HCT116 (cell line): ENCODE results near the gene RNF186. TPM values are rescaled to one million over a fixed set of nuclear protein-coding genes. Genes with fewer than 3 reads are reported as not detected.

Source experiments
- ATAC-seq: fragments of 200-7000 bp; cut with Tn5 transposase; 2 replicates; pipeline ENCODE4 v1.9.1; 2020; ENCODE audit warnings: mild to moderate bottlenecking, moderate library complexity
- BruUV-seq: library from RNA; stranded (reverse); fragments of 400-500 nt; replicated peaks from 2 replicates; lab custom pipeline; 2021; lab: Mats Ljungman, UMichigan
- CTCF ChIA-PET: fragments of 300-600 bp; sonication (Branson Sonifier 250); formaldehyde crosslinking; loops from one replicate; lab custom pipeline; 2021; ENCODE audit warnings: antibody characterized with exemption; lab: Charles Lee
- POLR2A ChIA-PET: fragments of 300-600, 350-600 bp; sonication (Branson Sonifier 250); formaldehyde crosslinking; loops from one replicate; lab custom pipeline; 2021; ENCODE audit warnings: antibody characterized with exemption; lab: Charles Lee
- RAD21 ChIA-PET, 2 experiments: fragments of 300-600 bp; sonication (Branson Sonifier 250); formaldehyde crosslinking; loops; one replicate each; lab custom pipeline; 2023; ENCODE audit warnings: low total read pairs in 2 of 2; ENCODE audit not compliant: uncharacterized antibody in 2 of 2, unreplicated experiment in 2 of 2, low non-redundant PET in 1 of 2; lab: Charles Lee
- DNase-seq: peaks from one replicate; pipeline ENCODE4 v3.0.0-alpha.2; 2010; ENCODE audit warnings: low read depth, low spot score
- H2AFZ ChIP-seq: fragments of 200-600 bp; shearing (Covaris generic), sonication (generic); 2 replicates; pipeline ENCODE4 v1.6.1; 2017; ENCODE audit warnings: low read depth, mixed run types, mixed read lengths, antibody characterized with exemption, low read length; ENCODE audit not compliant: poor library complexity, severe bottlenecking
- H3K27ac ChIP-seq: 2 replicates; pipeline ENCODE4 v1.5.1; 2012; ENCODE audit warnings: low read depth, low read length
- H3K27me3 ChIP-seq: fragments of 200-600 bp; sonication (generic); 2 replicates; pipeline ENCODE4 v1.6.1; 2016; ENCODE audit warnings: mixed run types, low read length, mixed read lengths; ENCODE audit not compliant: insufficient read depth
- H3K36me3 ChIP-seq, 2 experiments: fragments of 200-500 bp in 1 of 2; fragments of 200-600 bp in 1 of 2; sonication (Bioruptor generic) in 1 of 2; sonication (generic) in 1 of 2; 2 replicates each; pipeline versions ENCODE4 v1.5.1 to v1.6.1; 2014 to 2016; ENCODE audit warnings: low read length in 2 of 2, inconsistent platforms in 1 of 2, mixed read lengths in 1 of 2, mixed run types in 1 of 2; ENCODE audit not compliant: insufficient read depth in 2 of 2, control insufficient read depth in 1 of 2
- H3K4me1 ChIP-seq, 2 experiments: fragments of 200-600 bp in 1 of 2; sonication (generic) in 1 of 2; 2 replicates each; pipeline versions ENCODE4 v1.5.1 to v1.6.1; 2012 to 2017; ENCODE audit warnings: low read length in 2 of 2, inconsistent platforms in 1 of 2, mild to moderate bottlenecking in 1 of 2, mixed read lengths in 1 of 2, mixed run types in 1 of 2, moderate library complexity in 1 of 2; ENCODE audit not compliant: insufficient read depth in 2 of 2, control insufficient read depth in 1 of 2
- H3K4me2 ChIP-seq: fragments of 200-600 bp; sonication (generic); 2 replicates; pipeline ENCODE4 v1.6.1; 2017; ENCODE audit warnings: mixed run types, low read length, mixed read lengths
- H3K4me3 ChIP-seq, 2 experiments: fragments of 200-600 bp in 1 of 2; sonication (generic) in 1 of 2; replicated peaks in 1 of 2; 2 replicates each; pipeline ENCODE4 v1.5.1; 2011 to 2016; ENCODE audit warnings: low read length in 2 of 2, control low read depth in 1 of 2, low read depth in 1 of 2, mild to moderate bottlenecking in 1 of 2, mixed read lengths in 1 of 2, mixed run types in 1 of 2
- H3K79me2 ChIP-seq: fragments of 200-600 bp; sonication (generic); 2 replicates; pipeline ENCODE4 v1.6.1; 2017; ENCODE audit warnings: mild to moderate bottlenecking, mixed run types, low read length, moderate library complexity, mixed read lengths; ENCODE audit not compliant: insufficient read depth
- H3K9ac ChIP-seq: fragments of 200-600 bp; sonication (generic); 2 replicates; pipeline ENCODE4 v1.6.1; 2016; ENCODE audit warnings: low read length, mixed read lengths
- H3K9me2 ChIP-seq: fragments of 200-600 bp; sonication (generic), shearing (Covaris generic); 2 replicates; pipeline ENCODE4 v1.6.1; 2017; ENCODE audit warnings: mixed run types, mild to moderate bottlenecking, moderate library complexity; ENCODE audit not compliant: insufficient read depth
- H3K9me3 ChIP-seq, 2 experiments: fragments of 200-500 bp in 1 of 2; fragments of 200-600 bp in 1 of 2; sonication (Bioruptor generic) in 1 of 2; sonication (generic) in 1 of 2; 2 replicates each; pipeline ENCODE4 v1.6.1; 2014 to 2017; ENCODE audit warnings: low read length in 2 of 2, mixed read lengths in 2 of 2, inconsistent platforms in 1 of 2, low read depth in 1 of 2, mild to moderate bottlenecking in 1 of 2, mixed run types in 1 of 2, moderate library complexity in 1 of 2; ENCODE audit not compliant: control insufficient read depth in 1 of 2, insufficient read depth in 1 of 2
- H4K20me1 ChIP-seq: fragments of 200-600 bp; sonication (generic), shearing (Covaris generic); 2 replicates; pipeline ENCODE4 v1.6.1; 2017; ENCODE audit warnings: mixed run types, mild to moderate bottlenecking, moderate library complexity; ENCODE audit not compliant: insufficient read depth
- CBX3 ChIP-seq: IDR thresholded peaks from 2 replicates; pipeline ENCODE4 v1.6.1; 2012; ENCODE audit warnings: low read depth
- CEBPB ChIP-seq: IDR thresholded peaks from 2 replicates; pipeline ENCODE4 v1.6.1; 2012; ENCODE audit warnings: low read depth
- EGR1 ChIP-seq: IDR thresholded peaks from 2 replicates; pipeline ENCODE4 v1.6.1; 2012; ENCODE audit warnings: low read depth
- ELF1 ChIP-seq: IDR thresholded peaks from 2 replicates; pipeline ENCODE4 v1.6.1; 2012; ENCODE audit warnings: low read depth, borderline replicate concordance
- EZH2 ChIP-seq: fragments of 200-600 bp; sonication (generic); IDR thresholded peaks from 2 replicates; pipeline ENCODE4 v1.6.1; 2017; ENCODE audit warnings: antibody characterized with exemption, mixed run types
- FOSL1 ChIP-seq: IDR thresholded peaks from 2 replicates; pipeline ENCODE4 v1.6.1; 2012; ENCODE audit warnings: low read depth
- JUND ChIP-seq: IDR thresholded peaks from 2 replicates; pipeline ENCODE4 v1.6.1; 2012
- POLR2A ChIP-seq: IDR thresholded peaks from 2 replicates; pipeline ENCODE4 v1.7.0; 2011; ENCODE audit warnings: borderline replicate concordance; ENCODE audit not compliant: insufficient read depth, insufficient read length; ENCODE audit errors: extremely low read depth
- POLR2AphosphoS5 ChIP-seq: IDR thresholded peaks from 2 replicates; pipeline ENCODE4 v1.6.1; 2011; ENCODE audit warnings: mild to moderate bottlenecking, low read depth, low read length, moderate library complexity
- REST ChIP-seq: IDR thresholded peaks from 2 replicates; pipeline ENCODE4 v1.6.1; 2012; ENCODE audit warnings: low read depth
- SIN3A ChIP-seq: IDR thresholded peaks from 2 replicates; pipeline ENCODE4 v1.6.1; 2012; ENCODE audit warnings: low read depth
- SP1 ChIP-seq: IDR thresholded peaks from 2 replicates; pipeline ENCODE4 v1.6.1; 2012; ENCODE audit warnings: low read depth
- SRF ChIP-seq: IDR thresholded peaks from 2 replicates; pipeline ENCODE4 v1.6.1; 2012; ENCODE audit warnings: low read depth
- TCF7L2 ChIP-seq: IDR thresholded peaks from 2 replicates; pipeline ENCODE4 v1.7.0; 2011; ENCODE audit warnings: borderline replicate concordance, inconsistent platforms; ENCODE audit not compliant: insufficient read depth, insufficient read length; ENCODE audit errors: extremely low read depth
- ZFX ChIP-seq: fragments of 450-650 bp; IDR thresholded peaks from 2 replicates; pipeline ENCODE4 v1.6.1; 2017
- ZNF274 ChIP-seq: fragments of 200-500 bp; sonication (Bioruptor generic); IDR thresholded peaks from 2 replicates; pipeline ENCODE4 v1.6.1; 2014; ENCODE audit warnings: mild to moderate bottlenecking, low read depth, low read length, inconsistent platforms
- intact Hi-C: fragments of 100-400 bp; cut with micrococcal nuclease; formaldehyde crosslinking; loops from 2 replicates; pipeline ENCODE4 v1.10.0; 2022
- total RNA-seq: library from RNA; stranded (reverse); gene quantifications from one replicate; pipeline ENCODE4 v1.2.1, GENCODE V29; 2021; ENCODE audit not compliant: unreplicated experiment
- TF ChIP-seq, protein P1 (sequence below): IDR thresholded peaks from 2 replicates; pipeline ENCODE4 v1.6.1; 2011; ENCODE audit warnings: mild to moderate bottlenecking, low read length, moderate library complexity; ENCODE audit not compliant: insufficient replicate concordance; ENCODE audit errors: extremely low read depth
- TF ChIP-seq, protein P2 (sequence below), 3 experiments: fragments of 200-600 bp in 1 of 3; sonication (generic) in 1 of 3; IDR thresholded peaks in 2 of 3; conservative IDR thresholded peaks in 1 of 3; 2 replicates each; pipeline ENCODE4 v1.5.1; 2012 to 2017; ENCODE audit warnings: low read depth in 2 of 3, low read length in 2 of 3, antibody characterized with exemption in 1 of 3, borderline replicate concordance in 1 of 3, control low read depth in 1 of 3, mild to moderate bottlenecking in 1 of 3, mixed read lengths in 1 of 3, mixed run types in 1 of 3, moderate library complexity in 1 of 3; ENCODE audit not compliant: insufficient read depth in 1 of 3
- TF ChIP-seq, protein P3 (sequence below): IDR thresholded peaks from 2 replicates; pipeline ENCODE4 v1.6.1; 2012

RNF186 gene
- total RNA-seq, 1 experiment from 2014 or later = not detected

- BruUV-seq = no TSS peak
- no peaks in the 10 kb centered on the region; a peak in 1 of 4 replicates for H3K4me1 ChIP-seq
- no peak overlapping the region for H3K4me2 ChIP-seq
- H3K27me3 ChIP-seq = no peaks in the 10 kb centered on the region
- ChIA-PET RAD21 (no interaction called here), POLR2A (no interaction called here), CTCF (no interaction called here)
- no peak overlapping the region for H3K27ac ChIP-seq
- ATAC-seq = no peak
- no peak overlapping the region for H3K9ac ChIP-seq
- H3K9me2 ChIP-seq = no peaks in the 10 kb centered on the region
- TF ChIP-seq EZH2 (no peak), ZNF274 (no peak), CEBPB (no peak), EGR1 (no peak), POLR2AphosphoS5 (no peak), SP1 (no peak), JUND (no peak), REST (no peak), SRF (no peak), FOSL1 (no peak), TCF7L2 (no peak), ELF1 (no peak), CBX3 (no peak), SIN3A (no peak), ZFX (no peak), POLR2A (no peak)
- TF ChIP-seq, protein P1, sequence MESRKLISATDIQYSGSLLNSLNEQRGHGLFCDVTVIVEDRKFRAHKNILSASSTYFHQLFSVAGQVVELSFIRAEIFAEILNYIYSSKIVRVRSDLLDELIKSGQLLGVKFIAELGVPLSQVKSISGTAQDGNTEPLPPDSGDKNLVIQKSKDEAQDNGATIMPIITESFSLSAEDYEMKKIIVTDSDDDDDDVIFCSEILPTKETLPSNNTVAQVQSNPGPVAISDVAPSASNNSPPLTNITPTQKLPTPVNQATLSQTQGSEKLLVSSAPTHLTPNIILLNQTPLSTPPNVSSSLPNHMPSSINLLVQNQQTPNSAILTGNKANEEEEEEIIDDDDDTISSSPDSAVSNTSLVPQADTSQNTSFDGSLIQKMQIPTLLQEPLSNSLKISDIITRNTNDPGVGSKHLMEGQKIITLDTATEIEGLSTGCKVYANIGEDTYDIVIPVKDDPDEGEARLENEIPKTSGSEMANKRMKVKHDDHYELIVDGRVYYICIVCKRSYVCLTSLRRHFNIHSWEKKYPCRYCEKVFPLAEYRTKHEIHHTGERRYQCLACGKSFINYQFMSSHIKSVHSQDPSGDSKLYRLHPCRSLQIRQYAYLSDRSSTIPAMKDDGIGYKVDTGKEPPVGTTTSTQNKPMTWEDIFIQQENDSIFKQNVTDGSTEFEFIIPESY = no peak
- TF ChIP-seq, protein P2, sequence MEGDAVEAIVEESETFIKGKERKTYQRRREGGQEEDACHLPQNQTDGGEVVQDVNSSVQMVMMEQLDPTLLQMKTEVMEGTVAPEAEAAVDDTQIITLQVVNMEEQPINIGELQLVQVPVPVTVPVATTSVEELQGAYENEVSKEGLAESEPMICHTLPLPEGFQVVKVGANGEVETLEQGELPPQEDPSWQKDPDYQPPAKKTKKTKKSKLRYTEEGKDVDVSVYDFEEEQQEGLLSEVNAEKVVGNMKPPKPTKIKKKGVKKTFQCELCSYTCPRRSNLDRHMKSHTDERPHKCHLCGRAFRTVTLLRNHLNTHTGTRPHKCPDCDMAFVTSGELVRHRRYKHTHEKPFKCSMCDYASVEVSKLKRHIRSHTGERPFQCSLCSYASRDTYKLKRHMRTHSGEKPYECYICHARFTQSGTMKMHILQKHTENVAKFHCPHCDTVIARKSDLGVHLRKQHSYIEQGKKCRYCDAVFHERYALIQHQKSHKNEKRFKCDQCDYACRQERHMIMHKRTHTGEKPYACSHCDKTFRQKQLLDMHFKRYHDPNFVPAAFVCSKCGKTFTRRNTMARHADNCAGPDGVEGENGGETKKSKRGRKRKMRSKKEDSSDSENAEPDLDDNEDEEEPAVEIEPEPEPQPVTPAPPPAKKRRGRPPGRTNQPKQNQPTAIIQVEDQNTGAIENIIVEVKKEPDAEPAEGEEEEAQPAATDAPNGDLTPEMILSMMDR (IDR thresholded peaks at IDR 0.05 in 2 of 3, conservative IDR thresholded peaks at IDR 0.05 in 1 of 3; ENCODE audit: borderline replicate concordance in 1 of 3, insufficient read depth in 1 of 3, low read depth in 2 of 3, low read length in 2 of 3) = no peak
- TF ChIP-seq, protein P3, sequence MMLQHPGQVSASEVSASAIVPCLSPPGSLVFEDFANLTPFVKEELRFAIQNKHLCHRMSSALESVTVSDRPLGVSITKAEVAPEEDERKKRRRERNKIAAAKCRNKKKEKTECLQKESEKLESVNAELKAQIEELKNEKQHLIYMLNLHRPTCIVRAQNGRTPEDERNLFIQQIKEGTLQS = no peak
- no peak overlapping the region for H3K4me3 ChIP-seq
- intact Hi-C loops = no loop called here
- H2AFZ ChIP-seq = no peak overlapping the region
- no peaks in the 10 kb centered on the region for H3K36me3 ChIP-seq
- H4K20me1 ChIP-seq = no peaks in the 10 kb centered on the region
- no peaks in the 10 kb centered on the region for H3K9me3 ChIP-seq
- no peak for DNase-seq
- H3K79me2 ChIP-seq = no peaks in the 10 kb centered on the region
Measured at GRCh38 chr1:19815801-19816736, 986 bp upstream of the RNF186 start.
